Measurements from ENCODE around the gene AFAP1L1. TPM values are rescaled to one million over a fixed set of nuclear protein-coding genes. Genes with fewer than 3 reads are reported as not detected.

The AFAP1L1 gene
- total RNA-seq, 2 donors from 2014 or later = 0.58 to 0.79 TPM

DNA sequence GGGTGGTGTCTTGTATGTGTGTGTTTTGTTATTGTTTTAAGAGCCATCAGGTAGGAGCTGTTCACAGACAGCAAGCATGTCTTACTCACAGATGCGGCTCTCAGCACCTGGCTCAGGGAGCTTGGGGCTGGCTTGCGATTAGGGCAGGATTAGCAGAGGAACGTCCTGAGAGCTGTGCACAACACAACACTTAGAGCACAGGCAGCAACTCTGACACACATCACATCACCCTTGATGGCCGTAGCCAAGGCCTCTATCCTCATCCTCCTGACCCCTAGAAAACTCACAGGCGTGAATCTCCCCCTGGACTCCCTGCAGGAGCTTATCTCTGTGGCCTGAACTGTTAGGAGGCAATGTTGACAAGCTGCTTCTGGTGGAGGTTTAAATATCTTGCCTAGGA is 114.5 kb downstream of the AFAP1L1 start:
- H3K27me3 Mint-ChIP-seq (ENCODE audit: insufficient read depth) = no peaks in the 10 kb centered on the region
- H3K4me1 Mint-ChIP-seq = peaks cover 18% of the 10 kb centered on the region
- H3K4me3 Mint-ChIP-seq = no peak overlapping the region
- H3K36me3 Mint-ChIP-seq (ENCODE audit: low read depth) = no peaks in the 10 kb centered on the region
- H3K36me3 ChIP-seq (ENCODE audit: control insufficient read depth, insufficient read depth, low read length) = no peaks in the 10 kb centered on the region
- no peaks in the 10 kb centered on the region for H3K27me3 ChIP-seq (ENCODE audit: control insufficient read depth, insufficient read depth, low read length, poor library complexity, severe bottlenecking)
- DNase-seq = no peak
- TF ChIP-seq, protein P1, sequence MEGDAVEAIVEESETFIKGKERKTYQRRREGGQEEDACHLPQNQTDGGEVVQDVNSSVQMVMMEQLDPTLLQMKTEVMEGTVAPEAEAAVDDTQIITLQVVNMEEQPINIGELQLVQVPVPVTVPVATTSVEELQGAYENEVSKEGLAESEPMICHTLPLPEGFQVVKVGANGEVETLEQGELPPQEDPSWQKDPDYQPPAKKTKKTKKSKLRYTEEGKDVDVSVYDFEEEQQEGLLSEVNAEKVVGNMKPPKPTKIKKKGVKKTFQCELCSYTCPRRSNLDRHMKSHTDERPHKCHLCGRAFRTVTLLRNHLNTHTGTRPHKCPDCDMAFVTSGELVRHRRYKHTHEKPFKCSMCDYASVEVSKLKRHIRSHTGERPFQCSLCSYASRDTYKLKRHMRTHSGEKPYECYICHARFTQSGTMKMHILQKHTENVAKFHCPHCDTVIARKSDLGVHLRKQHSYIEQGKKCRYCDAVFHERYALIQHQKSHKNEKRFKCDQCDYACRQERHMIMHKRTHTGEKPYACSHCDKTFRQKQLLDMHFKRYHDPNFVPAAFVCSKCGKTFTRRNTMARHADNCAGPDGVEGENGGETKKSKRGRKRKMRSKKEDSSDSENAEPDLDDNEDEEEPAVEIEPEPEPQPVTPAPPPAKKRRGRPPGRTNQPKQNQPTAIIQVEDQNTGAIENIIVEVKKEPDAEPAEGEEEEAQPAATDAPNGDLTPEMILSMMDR (conservative IDR thresholded peaks at IDR 0.05) = no peak
- H3K27ac ChIP-seq (ENCODE audit: low read depth, low read length) = no peak overlapping the region
- WGBS, 2 experiments (ENCODE audit: insufficient coverage in 1 of 2, insufficient read length in 1 of 2) = 53 to 70% methylated on average over 2 to 5 of the region's 5 CpGs
- no peak overlapping the region for H3K9ac ChIP-seq (ENCODE audit: extremely low read depth, low read length, poor library complexity, severe bottlenecking)
- no peak overlapping the region for H3K4me3 ChIP-seq (ENCODE audit: low read length)
- H3K4me1 ChIP-seq (ENCODE audit: control insufficient read depth, insufficient read depth, low read length) = peaks cover 6% of the 10 kb centered on the region
- peak overlapping the region; percentile 53 for H3K27ac Mint-ChIP-seq
- H3K9me3 Mint-ChIP-seq = peaks cover 6% of the 10 kb centered on the region
- peaks cover 16% of the 10 kb centered on the region for H3K9me3 ChIP-seq (ENCODE audit: control insufficient read depth, low read length)

DNA sequence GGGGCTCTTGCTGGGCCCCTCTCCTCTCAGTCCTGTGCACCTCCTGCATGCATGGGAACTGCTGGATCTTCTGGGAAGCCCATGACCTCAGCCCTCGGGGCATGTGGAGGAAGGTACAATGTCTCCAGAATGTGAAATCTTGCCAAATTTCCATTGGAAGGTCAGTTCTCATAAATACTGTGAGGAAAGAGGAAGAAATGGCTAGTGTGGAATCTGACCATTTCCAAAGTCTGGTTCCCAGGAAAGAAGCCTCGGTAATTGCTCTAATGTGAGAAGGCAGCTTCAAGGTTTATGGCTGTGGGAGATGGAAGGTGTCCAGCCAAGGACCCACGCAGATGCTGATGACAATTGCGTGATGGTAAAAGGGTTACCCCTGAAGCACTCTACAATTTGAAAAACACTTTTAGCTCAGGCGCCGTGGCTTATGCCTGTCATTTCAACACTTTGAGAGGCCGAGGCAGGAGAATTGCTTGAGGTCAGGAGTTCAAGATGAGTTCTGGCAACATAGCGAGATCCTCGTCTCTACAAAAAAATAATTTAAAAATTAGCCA is 115.5 kb downstream of the AFAP1L1 start:
- Histone ChIP-seq H3K9me3 (ENCODE audit: control insufficient read depth, low read length) (peaks cover 16% of the 10 kb centered on the region), H3K4me3 (ENCODE audit: low read length) (no peak overlapping the region), H3K9ac (ENCODE audit: extremely low read depth, low read length, poor library complexity, severe bottlenecking) (no peak overlapping the region), H3K36me3 (ENCODE audit: control insufficient read depth, insufficient read depth, low read length) (no peaks in the 10 kb centered on the region), H3K27ac (ENCODE audit: low read depth, low read length) (no peak overlapping the region), H3K4me1 (ENCODE audit: control insufficient read depth, insufficient read depth, low read length) (peaks cover 6% of the 10 kb centered on the region), H3K27me3 (ENCODE audit: control insufficient read depth, insufficient read depth, low read length, poor library complexity, severe bottlenecking) (no peaks in the 10 kb centered on the region)
- no peak for DNase-seq
- TF ChIP-seq, protein P1 (conservative IDR thresholded peaks at IDR 0.05) = no peak
- Mint-ChIP-seq H3K9me3 (peaks cover 6% of the 10 kb centered on the region), H3K27ac (no peak overlapping the region), H3K36me3 (ENCODE audit: low read depth) (no peaks in the 10 kb centered on the region), H3K4me3 (no peak overlapping the region), H3K27me3 (ENCODE audit: insufficient read depth) (no peaks in the 10 kb centered on the region), H3K4me1 (peaks cover 13% of the 10 kb centered on the region)
- WGBS, 2 experiments (ENCODE audit: insufficient coverage in 1 of 2, insufficient read length in 1 of 2) = 92 to 93% methylated on average over 9 of the region's 9 CpGs

DNA sequence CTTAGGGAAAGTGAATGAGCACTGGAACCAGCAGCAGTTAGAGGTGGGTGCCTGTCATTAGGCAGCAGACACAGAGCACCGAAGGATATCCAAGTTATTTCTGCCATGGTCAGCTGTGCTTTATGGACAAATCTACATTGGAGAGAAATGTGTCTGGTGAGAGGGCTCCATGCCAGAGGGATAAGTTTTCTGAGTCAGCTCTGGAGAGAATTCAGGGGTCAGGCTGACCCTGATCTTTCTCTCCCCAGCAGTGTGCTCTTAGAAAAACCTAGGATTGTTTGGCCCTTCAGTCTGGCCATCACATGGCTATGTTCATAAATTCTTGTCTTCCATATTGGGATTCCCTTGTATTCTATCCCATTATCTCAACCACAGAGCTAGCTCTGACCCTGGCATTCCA is 116.3 kb downstream of the AFAP1L1 start:
- H3K27ac Mint-ChIP-seq = no peak overlapping the region
- TF ChIP-seq, protein P1 (conservative IDR thresholded peaks at IDR 0.05) = no peak
- H3K36me3 Mint-ChIP-seq (ENCODE audit: low read depth) = no peaks in the 10 kb centered on the region
- peaks cover 6% of the 10 kb centered on the region for H3K9me3 Mint-ChIP-seq
- H3K27ac ChIP-seq (ENCODE audit: low read depth, low read length) = no peak overlapping the region
- H3K4me1 Mint-ChIP-seq = peaks cover 13% of the 10 kb centered on the region
- H3K4me3 Mint-ChIP-seq = no peak overlapping the region
- H3K4me1 ChIP-seq (ENCODE audit: control insufficient read depth, insufficient read depth, low read length) = peaks cover 6% of the 10 kb centered on the region
- H3K4me3 ChIP-seq (ENCODE audit: low read length) = no peak overlapping the region
- no peaks in the 10 kb centered on the region for H3K27me3 Mint-ChIP-seq (ENCODE audit: insufficient read depth)
- 94 to 100% methylated on average over 1 of the region's 1 CpG for WGBS, 2 experiments (ENCODE audit: insufficient coverage in 1 of 2, insufficient read length in 1 of 2)
- no peaks in the 10 kb centered on the region for H3K27me3 ChIP-seq (ENCODE audit: control insufficient read depth, insufficient read depth, low read length, poor library complexity, severe bottlenecking)
- peaks cover 16% of the 10 kb centered on the region for H3K9me3 ChIP-seq (ENCODE audit: control insufficient read depth, low read length)
- DNase-seq = no peak
- H3K9ac ChIP-seq (ENCODE audit: extremely low read depth, low read length, poor library complexity, severe bottlenecking) = no peak overlapping the region
- H3K36me3 ChIP-seq (ENCODE audit: control insufficient read depth, insufficient read depth, low read length) = no peaks in the 10 kb centered on the region

All from endodermal cell (in vitro differentiated cells).